HG03571 (cell line): ENCODE measurements around the gene SYT11.
A peak's percentile ranks its signal among the peaks of the same experiment; 100 is the strongest.

ENCODE experiments used
- ATAC-seq: cut with Tn5 transposase; IDR thresholded peaks from one replicate; pipeline ENCODE4 v1.9.1; 2021; ENCODE audit not compliant: unreplicated experiment

The SYT11 gene

DNA sequence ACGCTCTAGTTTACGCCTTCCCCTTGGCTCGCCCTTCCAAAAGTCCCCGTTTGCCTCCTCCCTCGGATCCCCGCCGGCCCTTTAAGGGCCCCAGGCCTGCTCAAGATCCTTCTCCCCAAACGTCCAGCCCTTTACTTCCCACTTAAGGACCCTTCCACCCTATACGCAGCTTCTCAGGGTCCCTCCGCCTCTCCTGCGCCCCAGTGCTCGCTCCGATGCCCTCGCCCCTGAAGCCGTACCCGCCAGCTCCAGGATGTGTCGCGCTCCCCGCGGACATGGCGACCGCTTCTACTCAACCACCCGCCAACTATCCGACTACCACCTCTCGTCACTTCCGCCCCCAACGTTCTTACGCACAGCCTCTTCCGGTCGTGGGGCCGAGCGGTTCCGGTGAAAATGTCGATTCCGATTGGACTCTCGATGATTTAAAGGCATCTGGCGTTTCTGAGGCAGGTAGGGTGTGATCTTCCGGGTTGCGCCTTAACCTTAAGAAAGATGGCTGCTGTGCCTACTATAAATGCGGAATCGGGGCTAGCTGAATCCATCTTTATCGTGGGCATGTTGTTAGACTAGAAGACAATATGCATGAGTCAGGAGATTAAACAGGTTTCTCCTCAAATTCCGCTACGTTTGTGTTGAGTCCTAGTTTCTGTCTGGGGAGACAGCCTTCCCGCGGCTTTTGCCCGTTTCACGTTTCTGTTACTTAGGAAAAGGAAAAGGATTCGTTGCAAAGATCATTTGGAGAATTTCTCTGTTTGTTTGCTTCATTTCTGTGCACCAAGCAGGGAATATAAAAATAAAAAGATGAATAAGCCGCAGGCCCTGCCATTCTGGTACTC lies 74.9 kb downstream of the SYT11 start, which contains the start of gene KHDC4:
Gene KHDC4, minus strand, starts transcription at position 317 of the 839 bp plus-strand sequence. Its CDS starts 40 bp downstream, at position 277.
- peak; percentile 85 for ATAC-seq
